ENCODE measurements around the gene MRPS18A. TPM values are rescaled to one million over a fixed set of nuclear protein-coding genes. Genes with fewer than 3 reads are reported as not detected.

The MRPS18A gene
- total RNA-seq, 1 donor from 2014 or later = 31.9 TPM

GRCh38 chr6:43717389-43717788 lies 29.8 kb upstream of the MRPS18A start:
- no peaks in the 10 kb centered on the region for H3K9me3 ChIP-seq
- H3K36me3 ChIP-seq = no peaks in the 10 kb centered on the region
- H3K27ac ChIP-seq = peak overlapping the region; percentile 72
- intact Hi-C loops (cut with DNase I) = loop anchor here (10.0 kb wide), 1 partner anchor 47 kb away; no protein-coding TSS in a partner anchor
- DNase-seq (ENCODE audit: extremely low spot score in 2 of 2) = no peak
- no peak overlapping the region for H3K4me3 ChIP-seq
- TF ChIP-seq POLR2AphosphoS5 (IDR thresholded peaks at IDR 0.05; ENCODE audit: insufficient read depth in 1 of 2, low read depth in 1 of 2) (no peak), CTCF (IDR thresholded peaks at IDR 0.05) (no peak), POLR2A (IDR thresholded peaks at IDR 0.05) (no peak)
- H3K27me3 ChIP-seq = no peaks in the 10 kb centered on the region
- H3K4me1 ChIP-seq = peaks cover 66% of the 10 kb centered on the region

GRCh38 chr6:43716099-43716498 lies 28.5 kb upstream of the MRPS18A start:
- intact Hi-C loops (cut with DNase I) = loop anchor here (10.0 kb wide), 1 partner anchor 49 kb away; no protein-coding TSS in a partner anchor
- no peak for DNase-seq (ENCODE audit: extremely low spot score in 2 of 2)

GRCh38 chr6:43715056-43715788 lies 27.6 kb upstream of the MRPS18A start:
- no peak for DNase-seq (ENCODE audit: extremely low spot score in 2 of 2)
- peak overlapping the region; percentile 72 for H3K27ac ChIP-seq

More at GRCh38 chr6:43716099-43716498, 28.5 kb upstream of the MRPS18A start:
- Histone ChIP-seq H3K36me3 (no peaks in the 10 kb centered on the region), H3K9me3 (no peaks in the 10 kb centered on the region), H3K4me3 (no peak overlapping the region), H3K4me1 (peaks cover 58% of the 10 kb centered on the region), H3K27me3 (no peaks in the 10 kb centered on the region), H3K27ac (peak overlapping the region; percentile 72)
- TF ChIP-seq POLR2A (IDR thresholded peaks at IDR 0.05) (no peak), POLR2AphosphoS5 (IDR thresholded peaks at IDR 0.05; ENCODE audit: insufficient read depth in 1 of 2, low read depth in 1 of 2) (peak in 1 of 2 donors; percentile 43)

GRCh38 chr6:43714311-43715055 lies 26.9 kb upstream of the MRPS18A start:
- DNase-seq (ENCODE audit: extremely low spot score in 2 of 2) = peak in 1 of 2 donors; percentile 95
- Histone ChIP-seq H3K27me3 (no peaks in the 10 kb centered on the region), H3K4me1 (peaks cover 63% of the 10 kb centered on the region), H3K27ac (peak overlapping the region; percentile 72), H3K9me3 (no peaks in the 10 kb centered on the region), H3K36me3 (no peaks in the 10 kb centered on the region), H3K4me3 (no peak overlapping the region)
- intact Hi-C loops (cut with DNase I) = loop anchor here (10.0 kb wide), 1 partner anchor 50 kb away; no protein-coding TSS in a partner anchor
- TF ChIP-seq CTCF (IDR thresholded peaks at IDR 0.05) (no peak), POLR2A (IDR thresholded peaks at IDR 0.05) (no peak), POLR2AphosphoS5 (IDR thresholded peaks at IDR 0.05; ENCODE audit: insufficient read depth in 1 of 2, low read depth in 1 of 2) (peak in 1 of 2 donors; percentile 89)

More at GRCh38 chr6:43715056-43715788, 27.6 kb upstream of the MRPS18A start:
- TF ChIP-seq CTCF (IDR thresholded peaks at IDR 0.05) = no peak
- TF ChIP-seq POLR2A (IDR thresholded peaks at IDR 0.05) = no peak
- no peak for TF ChIP-seq POLR2AphosphoS5 (IDR thresholded peaks at IDR 0.05; ENCODE audit: insufficient read depth in 1 of 2, low read depth in 1 of 2)
- Histone ChIP-seq H3K4me1 (peaks cover 58% of the 10 kb centered on the region), H3K36me3 (no peaks in the 10 kb centered on the region), H3K4me3 (no peak overlapping the region), H3K9me3 (no peaks in the 10 kb centered on the region), H3K27me3 (no peaks in the 10 kb centered on the region)
- intact Hi-C loops (cut with DNase I) = loop anchor here (10.0 kb wide), 1 partner anchor 50 kb away; no protein-coding TSS in a partner anchor

- H3K9me3 ChIP-seq = no peaks in the 10 kb centered on the region
- H3K4me3 ChIP-seq = no peak overlapping the region
- H3K27me3 ChIP-seq = no peaks in the 10 kb centered on the region
- H3K4me1 ChIP-seq = peaks cover 70% of the 10 kb centered on the region
- intact Hi-C loops (cut with DNase I) = loop anchor here (10.0 kb wide), 1 partner anchor 51 kb away; no protein-coding TSS in a partner anchor
- no peak for TF ChIP-seq CTCF (IDR thresholded peaks at IDR 0.05)
- TF ChIP-seq POLR2AphosphoS5 (IDR thresholded peaks at IDR 0.05; ENCODE audit: insufficient read depth in 1 of 2, low read depth in 1 of 2) = no peak
- no peak for TF ChIP-seq POLR2A (IDR thresholded peaks at IDR 0.05)
- no peaks in the 10 kb centered on the region for H3K36me3 ChIP-seq
- H3K27ac ChIP-seq = peak overlapping the region; percentile 72
- no peak for DNase-seq (ENCODE audit: extremely low spot score in 2 of 2)
These were observed 26.2 kb upstream of the MRPS18A start for GRCh38 chr6:43713643-43714310.

All from vagina (tissue), 2 donors.